ENCODE data around the gene ZC3HAV1L.

- TF ChIP-seq POLR2A (IDR thresholded peaks at IDR 0.05; ENCODE audit: low read depth): no peak
- TF ChIP-seq CTCF (IDR thresholded peaks at IDR 0.05): no peak
Observed at GRCh38 chr7:138979226-138979979, 56.4 kb downstream of the ZC3HAV1L start.

All from esophagus muscularis mucosa (tissue), 3 donors.